Testis (tissue), 3 donors: ENCODE results near the gene SLC6A6. TPM values are rescaled to one million over a fixed set of nuclear protein-coding genes. Genes with fewer than 3 reads are reported as not detected.

Experiments used
- DNase-seq: peaks from one replicate; pipeline ENCODE4 v3.0.0-alpha.2; 2019
- H3K27ac ChIP-seq, 2 donors: fragments of 200-600 bp; sonication (generic); one replicate each; pipeline ENCODE4 v1.5.1; 2019
- H3K27me3 ChIP-seq: fragments of 200-600 bp; sonication (generic); one replicate; pipeline ENCODE4 v1.5.1; 2019
- H3K36me3 ChIP-seq: fragments of 200-600 bp; sonication (generic); one replicate; pipeline ENCODE4 v1.5.1; 2017; ENCODE audit warnings: low read depth; ENCODE audit errors: missing control alignments
- H3K4me1 ChIP-seq: fragments of 200-600 bp; sonication (generic); one replicate; pipeline ENCODE4 v1.5.1; 2019
- H3K4me3 ChIP-seq, 2 donors: fragments of 200-600 bp; sonication (generic); one replicate each; pipeline ENCODE4 v1.5.1; 2017 to 2019
- H3K9me3 ChIP-seq: fragments of 200-600 bp; sonication (generic); one replicate; pipeline ENCODE4 v1.5.1; 2017
- CTCF ChIP-seq, 3 experiments: fragments of 450-650 bp in 2 of 3; fragments of 200-600 bp in 1 of 3; sonication (generic) in 1 of 3; IDR thresholded peaks; one replicate each; pipeline ENCODE4 v1.5.1; 2016 to 2019; ENCODE audit warnings: antibody characterized with exemption in 3 of 3, mild to moderate bottlenecking in 2 of 3, moderate library complexity in 1 of 3
- POLR2A ChIP-seq: fragments of 450-650 bp; IDR thresholded peaks from one replicate; pipeline ENCODE4 v1.6.1; 2017; ENCODE audit warnings: antibody characterized with exemption, mild to moderate bottlenecking, moderate library complexity
- WGBS, 2 donors: methylation state at CpG; one replicate each; pipeline ENCODE4 v1.1.5; 2018; 5-methylcytosine and 5-hydroxymethylcytosine counted together
- intact Hi-C: fragments of 100-400 bp; cut with DNase I; formaldehyde crosslinking; loops from one replicate; pipeline ENCODE4 v1.15.1; 2023; ENCODE audit warnings: low total_unique reads
- polyA plus RNA-seq: library from polyadenylated mRNA; stranded (reverse); fragments of 350-450 nt; fragmentation: Illumina TruSeq; extraction: RNeasy Lipid Tissue Mini Kit (QIAGEN cat#74804); gene quantifications from one replicate; pipeline ENCODE4 v1.2.3, GENCODE V29; 2014; ENCODE audit warnings: low read depth, low replicate concordance; ENCODE audit not compliant: insufficient read depth
- total RNA-seq, 2 donors: library from RNA; depleted of rRNA; stranded (reverse); fragments of >200 nt; gene quantifications; one replicate each; pipeline ENCODE4 v1.2.3, GENCODE V29; 2016

The SLC6A6 gene
- total and polyA plus RNA-seq, 3 donors from 2014 or later, result 9.7 to 14.9 (median 13.7) TPM

GRCh38 chr3:14457481-14457880 lies 55.1 kb downstream of the SLC6A6 start:
- Histone ChIP-seq H3K36me3 (no peaks in the 10 kb centered on the region), H3K27me3 (no peaks in the 10 kb centered on the region), H3K9me3 (no peaks in the 10 kb centered on the region), H3K4me3 (no peak overlapping the region), H3K27ac (no peak overlapping the region), H3K4me1 (peaks cover 18% of the 10 kb centered on the region)
- WGBS, 2 donors, result 91 to 95% methylated on average over 5 of the region's 5 CpGs
- no peak for DNase-seq
- TF ChIP-seq POLR2A (no peak), CTCF (IDR thresholded peaks at IDR 0.05) (no peak)
- intact Hi-C loops, result loop anchor here (10.0 kb wide), 1 partner anchor 53 kb away; the partner anchor contains the start of gene SLC6A6

GRCh38 chr3:14457999-14458398 lies 55.6 kb downstream of the SLC6A6 start:
- Histone ChIP-seq H3K36me3 (no peaks in the 10 kb centered on the region), H3K4me1 (peaks cover 16% of the 10 kb centered on the region), H3K27me3 (no peaks in the 10 kb centered on the region), H3K9me3 (no peaks in the 10 kb centered on the region), H3K4me3 (no peak overlapping the region), H3K27ac (no peak overlapping the region)
- intact Hi-C loops, result loop anchor here (10.0 kb wide), 1 partner anchor 53 kb away; the partner anchor contains the start of gene SLC6A6
- no peak for TF ChIP-seq CTCF (IDR thresholded peaks at IDR 0.05)
- no peak for TF ChIP-seq POLR2A
- no peak for DNase-seq
- WGBS, 2 donors, result 69 to 71% methylated on average over 8 to 9 of the region's 9 CpGs

- Histone ChIP-seq H3K9me3 (no peaks in the 10 kb centered on the region), H3K27ac (no peak overlapping the region), H3K4me1 (peaks cover 15% of the 10 kb centered on the region), H3K4me3 (no peak overlapping the region), H3K36me3 (no peaks in the 10 kb centered on the region), H3K27me3 (no peaks in the 10 kb centered on the region)
- 71 to 82% methylated on average over 11 of the region's 11 CpGs for WGBS, 2 donors
- no peak for DNase-seq
- no peak for TF ChIP-seq POLR2A
- intact Hi-C loops, result loop anchor here (10.0 kb wide), 1 partner anchor 54 kb away; the partner anchor contains the start of gene SLC6A6
These were observed 56.2 kb downstream of the SLC6A6 start for GRCh38 chr3:14458434-14459275.

GRCh38 chr3:14459384-14459783 lies 57.0 kb downstream of the SLC6A6 start:
- peaks cover 10% of the 10 kb centered on the region for H3K4me1 ChIP-seq
- no peak for DNase-seq
- no peaks in the 10 kb centered on the region for H3K36me3 ChIP-seq
- TF ChIP-seq CTCF (IDR thresholded peaks at IDR 0.05), result no peak
- no peak for TF ChIP-seq POLR2A
- no peaks in the 10 kb centered on the region for H3K27me3 ChIP-seq
- intact Hi-C loops, result loop anchor here (10.0 kb wide), 1 partner anchor 55 kb away; the partner anchor contains the start of gene SLC6A6
- no peaks in the 10 kb centered on the region for H3K9me3 ChIP-seq
- H3K27ac ChIP-seq, result no peak overlapping the region
- 90 to 96% methylated on average over 3 to 5 of the region's 5 CpGs for WGBS, 2 donors
- H3K4me3 ChIP-seq, result no peak overlapping the region

- Histone ChIP-seq H3K27me3 (no peaks in the 10 kb centered on the region), H3K4me1 (peaks cover 10% of the 10 kb centered on the region), H3K9me3 (no peaks in the 10 kb centered on the region), H3K4me3 (no peak overlapping the region), H3K36me3 (no peaks in the 10 kb centered on the region), H3K27ac (no peak overlapping the region)
- WGBS, 2 donors, result 37 to 86% methylated on average over 3 of the region's 3 CpGs
- intact Hi-C loops, result loop anchor here (5.0 to 10.0 kb wide), 3 partner anchors 55 to 255 kb away; partner anchors contain the start of gene SLC6A6
- DNase-seq, result no peak
- no peak for TF ChIP-seq POLR2A
- TF ChIP-seq CTCF (IDR thresholded peaks at IDR 0.05), result no peak
These were observed 57.4 kb downstream of the SLC6A6 start for GRCh38 chr3:14459787-14460186.
